ENCODE measurements around the gene CELA3A. TPM values are rescaled to one million over a fixed set of nuclear protein-coding genes. Genes with fewer than 3 reads are reported as not detected.

The CELA3A gene
- total and polyA plus RNA-seq, 2 of the 13 experiments (the other 11 are each of a cell fraction or from before 2014, with no cell fraction given), result 0.09 TPM; not detected in 1

- TF ChIP-seq PRDM4 (CRISPR knock-in tag; IDR thresholded peaks at IDR 0.05; ENCODE audit: borderline replicate concordance) (no peak), AKNA (CRISPR knock-in tag; IDR thresholded peaks at IDR 0.05; ENCODE audit: borderline replicate concordance) (no peak; the same call in 1 of the 2 replicates), ZC3H4 (CRISPR knock-in tag; IDR thresholded peaks at IDR 0.05; ENCODE audit: borderline replicate concordance) (no peak), REXO4 (CRISPR knock-in tag; IDR thresholded peaks at IDR 0.05; ENCODE audit: borderline replicate concordance) (no peak), DRAP1 (CRISPR knock-in tag; IDR thresholded peaks at IDR 0.05) (no peak), DBP (CRISPR knock-in tag; IDR thresholded peaks at IDR 0.05; ENCODE audit: not compliant biosample characterization) (no peak), FIP1L1 (IDR thresholded peaks at IDR 0.05; ENCODE audit: borderline replicate concordance, insufficient read depth, low read depth, low read length) (no peak), ZBTB1 (CRISPR knock-in tag; IDR thresholded peaks at IDR 0.05; ENCODE audit: borderline replicate concordance) (no peak), ZNF562 (CRISPR knock-in tag; IDR thresholded peaks at IDR 0.05; ENCODE audit: borderline replicate concordance) (no peak), GLI4 (CRISPR knock-in tag; IDR thresholded peaks at IDR 0.05; ENCODE audit: borderline replicate concordance) (no peak), HNF4G (IDR thresholded peaks at IDR 0.05; ENCODE audit: borderline replicate concordance, low read depth, low read length) (no peak), HNF4G (CRISPR knock-in tag; IDR thresholded peaks at IDR 0.05; ENCODE audit: borderline replicate concordance, low read depth) (no peak), SP140L (CRISPR knock-in tag; IDR thresholded peaks at IDR 0.05; ENCODE audit: borderline replicate concordance) (no peak), ZNF430 (CRISPR knock-in tag; IDR thresholded peaks at IDR 0.05) (no peak), ZNF136 (CRISPR knock-in tag; IDR thresholded peaks at IDR 0.05; ENCODE audit: low read depth) (no peak), POLR2AphosphoS2 (IDR thresholded peaks at IDR 0.05; ENCODE audit: low read depth, low read length) (no peak), SRSF1 (optimal IDR thresholded peaks at IDR 0.05; ENCODE audit: low read depth, low read length) (no peak), HOXA9 (CRISPR knock-in tag; IDR thresholded peaks at IDR 0.05; ENCODE audit: borderline replicate concordance) (no peak), GTF2F1 (IDR thresholded peaks at IDR 0.05; ENCODE audit: low read length) (no peak), ISX (CRISPR knock-in tag; conservative IDR thresholded peaks at IDR 0.05) (no peak)
These were observed 23.3 kb downstream of the CELA3A start (continued) for GRCh38 chr1:22024485-22025367.
